HG02623 (cell line): Measurements from ENCODE around the gene DDX3X.

ENCODE experiments used
- ATAC-seq: cut with Tn5 transposase; IDR thresholded peaks from one replicate; pipeline ENCODE4 v1.9.1; 2021; ENCODE audit warnings: moderate library complexity; ENCODE audit not compliant: unreplicated experiment

DDX3X gene

DNA sequence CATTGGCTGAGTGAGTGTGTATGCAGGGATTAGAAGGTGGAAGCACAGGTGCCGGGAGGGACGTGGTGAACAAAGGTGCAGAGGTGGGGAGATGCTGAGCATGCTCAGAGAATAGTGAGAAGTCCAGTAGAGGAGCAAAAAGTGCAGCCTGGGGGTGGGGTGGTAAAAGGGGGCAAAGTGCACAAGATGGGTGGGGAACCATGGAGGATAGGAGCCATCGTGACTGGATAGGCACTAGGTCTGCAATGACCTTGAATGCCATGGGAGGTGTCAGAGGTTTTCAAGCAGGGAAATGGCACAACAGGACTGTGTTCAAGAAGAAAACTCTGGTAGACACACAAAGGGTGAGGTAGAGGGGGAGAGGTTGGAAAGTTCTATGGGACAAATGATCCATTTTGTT is 6.6 kb upstream of the DDX3X start:
- ATAC-seq: no peak

DNA sequence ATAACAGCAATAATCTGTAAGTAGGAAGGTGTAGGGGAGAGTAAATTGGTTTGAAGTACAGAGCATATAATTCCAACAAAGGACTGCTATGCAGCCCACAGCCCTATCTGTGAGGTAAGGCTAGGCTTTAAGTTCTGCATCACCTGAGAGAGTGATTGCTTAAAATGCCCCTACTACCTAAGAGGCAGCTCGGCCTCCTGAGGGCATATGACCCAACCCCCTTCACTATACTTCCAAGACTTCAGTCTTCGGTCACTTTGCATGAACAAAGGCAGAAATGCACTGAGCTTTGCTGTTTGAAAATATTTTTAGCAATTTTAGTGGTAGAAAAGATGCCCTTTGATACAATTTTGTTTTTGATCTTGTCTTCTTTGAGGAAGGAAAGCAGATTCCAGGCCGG is 4.9 kb upstream of the DDX3X start:
- ATAC-seq: no peak

DNA sequence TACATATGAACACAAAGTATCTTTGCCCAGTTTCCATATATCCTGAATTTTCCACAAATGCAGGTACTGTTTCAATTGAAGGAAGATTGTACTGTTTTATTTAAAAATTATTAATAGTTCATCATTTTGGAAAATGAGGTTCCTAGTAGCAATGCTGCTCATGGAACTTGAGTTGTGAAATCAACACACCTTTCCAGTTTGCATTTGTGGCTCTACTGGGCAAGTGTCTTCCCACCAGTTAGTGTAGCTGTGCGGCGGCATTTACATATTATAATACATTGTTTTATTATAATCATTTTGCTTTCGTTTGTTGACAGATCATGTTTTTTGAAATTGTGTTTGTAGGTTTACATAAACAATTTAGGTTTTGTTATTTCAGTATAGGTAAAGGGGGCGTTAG is 2.0 kb upstream of the DDX3X start:
- ATAC-seq: no peak

DNA sequence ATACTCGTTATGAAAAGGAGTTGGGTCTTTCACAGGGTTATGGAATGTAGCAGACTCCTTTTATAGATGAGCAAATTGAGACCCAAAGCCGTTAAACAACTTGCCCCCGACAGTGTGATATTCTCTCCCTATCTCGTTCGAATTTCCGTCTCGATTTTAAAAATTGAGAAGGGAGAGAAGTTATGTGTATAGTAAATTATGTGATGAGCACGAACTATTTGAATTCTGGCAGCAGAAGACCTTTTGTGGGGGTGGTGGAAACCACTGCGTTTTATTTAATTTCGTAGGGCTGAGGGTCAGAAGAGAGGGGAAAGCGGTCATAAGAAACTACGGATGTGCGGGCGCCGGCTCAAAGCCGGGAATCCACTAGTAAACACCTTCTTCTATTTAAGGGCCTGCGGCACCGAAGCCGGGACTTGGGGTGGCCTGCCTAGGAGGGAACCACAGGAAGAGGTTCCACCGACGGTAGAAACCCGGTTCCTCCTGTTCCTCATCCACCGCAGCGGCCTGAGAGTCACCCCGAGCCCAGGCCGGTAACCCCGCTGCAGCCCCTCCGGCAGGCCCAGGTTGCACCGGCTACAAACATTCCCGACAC is 1.5 kb upstream of the DDX3X start:
- peak; percentile 8 for ATAC-seq

DNA sequence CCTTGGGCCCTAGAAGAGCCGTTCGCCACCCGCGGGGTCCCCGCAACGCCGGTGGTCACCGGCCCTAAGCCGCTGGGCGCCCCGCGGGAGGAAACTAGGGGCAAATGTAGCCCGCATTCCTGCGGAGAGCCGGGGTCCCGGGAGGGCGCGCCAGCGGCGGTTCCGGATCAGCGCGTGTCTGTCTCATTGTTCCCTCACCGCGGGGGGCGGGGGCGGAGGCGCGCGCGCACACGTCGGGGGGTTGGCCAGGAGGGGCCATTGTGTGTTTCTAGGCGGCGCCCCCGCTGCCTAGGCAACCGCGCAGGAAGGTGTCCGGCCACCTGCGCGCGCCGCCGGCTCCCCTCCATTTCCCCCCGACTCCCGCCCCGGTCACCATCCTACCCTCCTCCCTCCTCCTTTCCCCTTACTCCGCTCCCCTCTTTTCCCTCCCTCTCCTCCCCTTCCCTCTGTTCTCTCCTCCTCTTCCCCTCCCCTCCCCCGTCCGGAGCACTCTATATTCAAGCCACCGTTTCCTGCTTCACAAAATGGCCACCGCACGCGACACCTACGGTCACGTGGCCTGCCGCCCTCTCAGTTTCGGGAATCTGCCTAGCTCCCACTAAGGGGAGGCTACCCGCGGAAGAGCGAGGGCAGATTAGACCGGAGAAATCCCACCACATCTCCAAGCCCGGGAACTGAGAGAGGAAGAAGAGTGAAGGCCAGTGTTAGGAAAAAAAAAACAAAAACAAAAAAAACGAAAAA is 789 bp upstream of the DDX3X start:
- ATAC-seq: peak; percentile 31

DNA sequence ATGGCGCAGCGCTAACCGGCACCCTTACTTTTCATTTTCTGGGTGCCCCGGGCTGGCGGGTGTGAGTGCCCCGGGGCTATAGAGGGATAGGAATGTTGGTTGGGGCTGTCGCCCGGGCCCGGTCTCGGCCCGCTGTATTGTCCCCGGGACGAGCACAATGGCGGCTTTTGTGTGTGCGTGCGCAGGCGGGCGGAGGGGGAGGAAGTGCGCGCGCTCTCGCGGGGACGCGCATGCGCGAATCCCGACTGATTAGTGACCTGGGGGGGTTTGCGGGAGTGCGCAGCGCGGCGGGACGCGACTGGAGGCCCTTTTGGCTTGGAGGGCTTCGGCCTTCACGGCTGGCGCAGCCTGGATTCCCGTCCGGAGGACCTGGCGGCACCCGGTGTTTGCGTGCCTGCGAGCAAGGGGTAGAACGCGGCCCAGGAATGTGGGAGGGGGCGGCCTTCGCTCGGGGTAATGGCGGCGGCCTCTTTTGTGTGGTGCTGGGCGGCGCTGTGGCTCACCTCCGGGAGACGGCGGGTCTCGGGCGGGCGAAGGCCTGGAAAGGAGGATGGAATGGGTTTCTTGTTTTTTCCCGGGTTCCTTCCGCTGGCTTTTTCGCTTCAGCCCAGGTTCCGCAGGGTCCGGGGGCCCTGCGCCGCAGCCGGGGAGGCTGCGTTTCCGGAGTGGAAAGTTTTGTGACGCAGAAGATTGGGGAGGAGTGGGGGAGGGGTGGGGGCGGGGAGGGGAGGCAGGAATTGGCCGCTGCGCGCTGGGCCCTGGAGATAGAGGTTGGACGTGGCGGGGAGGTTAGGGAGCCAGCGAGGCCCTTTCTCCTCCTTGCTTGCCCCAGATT is 618 bp downstream of the DDX3X start:
- peak; percentile 26 for ATAC-seq

DNA sequence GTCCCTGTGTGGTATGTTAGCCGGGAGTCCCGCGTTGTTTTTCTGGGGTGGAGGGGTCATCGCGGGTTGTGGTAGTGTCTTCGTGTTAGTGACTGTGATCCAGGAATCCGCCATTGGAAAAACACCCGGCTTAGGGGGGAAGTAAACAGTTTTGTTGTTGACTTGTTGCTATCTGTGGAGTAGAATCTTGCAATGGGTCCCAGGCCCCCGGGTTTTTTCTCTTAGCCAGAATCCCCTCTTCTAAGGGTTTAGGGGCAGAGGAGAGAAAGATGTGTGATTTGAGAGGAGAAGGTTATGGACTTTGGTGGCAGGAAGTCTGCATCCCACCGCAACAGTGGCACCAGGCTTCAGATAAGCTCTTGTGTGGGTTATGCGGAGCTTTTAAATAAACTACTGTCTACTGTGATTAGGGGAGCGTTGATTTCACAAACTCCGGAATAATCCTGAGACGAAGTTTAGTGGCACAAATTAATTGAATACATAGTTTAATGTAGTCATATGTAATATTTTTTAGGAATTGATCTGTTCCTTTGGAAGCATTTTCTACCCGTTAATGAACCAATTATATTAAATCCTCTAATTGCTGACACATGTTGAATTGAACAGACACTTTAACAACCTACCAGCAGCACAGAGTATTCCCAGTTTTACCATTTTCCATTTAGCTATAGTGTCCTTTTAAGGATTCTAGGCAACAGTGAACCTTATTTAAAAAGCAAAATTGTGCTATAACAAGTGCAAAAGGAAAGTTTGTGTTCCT is 1.4 kb downstream of the DDX3X start:
- no peak for ATAC-seq

DNA sequence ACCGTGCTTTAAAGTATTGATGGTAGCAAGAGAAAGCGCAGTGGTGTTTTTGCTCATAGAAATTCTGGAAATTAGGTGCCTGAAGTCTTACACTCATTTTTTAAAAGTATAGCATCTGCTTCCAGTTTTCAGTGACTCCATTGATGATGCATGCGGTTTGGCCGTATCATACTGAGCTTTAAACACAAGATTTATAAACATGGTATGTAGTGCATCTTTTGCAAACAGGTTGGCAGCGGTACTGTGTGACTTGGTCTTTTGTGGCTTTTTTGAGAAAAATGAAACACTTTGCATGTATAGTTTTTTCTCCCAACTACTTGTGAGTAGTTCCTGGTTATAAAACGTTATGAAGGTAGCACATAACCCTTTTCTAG is 2.0 kb downstream of the DDX3X start:
- ATAC-seq: no peak

DNA sequence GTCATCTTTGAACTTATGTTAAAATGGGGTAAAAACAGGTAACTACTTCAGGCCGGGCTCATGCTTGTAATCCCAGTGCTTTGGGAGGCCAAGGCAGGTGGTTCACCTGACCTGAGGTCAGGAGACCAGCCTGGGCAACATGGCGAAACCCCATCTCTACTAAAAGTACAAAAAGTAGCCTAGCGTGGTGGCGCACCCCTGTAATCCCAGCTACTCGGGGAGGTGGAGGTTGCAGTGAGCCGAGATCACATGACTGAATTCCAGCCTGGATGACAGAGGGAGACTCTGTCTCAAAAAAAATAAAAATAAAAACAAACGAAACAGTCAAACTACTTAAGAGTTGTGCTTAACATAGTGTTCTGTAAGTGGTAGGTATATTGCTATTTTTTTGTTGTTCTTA is 2.5 kb downstream of the DDX3X start:
- ATAC-seq: no peak

DNA sequence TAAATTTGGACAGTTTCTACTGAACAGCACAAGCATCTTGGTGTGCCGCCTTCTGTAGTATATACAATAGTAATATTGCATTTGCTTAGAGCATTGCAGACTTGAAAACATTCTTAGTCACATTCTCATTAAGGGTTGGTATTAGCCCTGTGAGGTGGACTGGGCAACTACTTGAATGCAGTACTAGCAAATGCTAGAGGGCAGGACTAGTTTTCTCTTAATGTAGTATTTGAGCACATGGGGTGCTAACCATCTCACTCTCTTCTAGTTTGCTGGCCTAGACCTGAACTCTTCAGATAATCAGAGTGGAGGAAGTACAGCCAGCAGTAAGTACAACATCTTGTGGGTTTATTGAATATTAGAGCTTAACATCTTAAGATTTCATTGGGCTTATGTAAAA is 3.2 kb downstream of the DDX3X start:
- ATAC-seq: no peak

DNA sequence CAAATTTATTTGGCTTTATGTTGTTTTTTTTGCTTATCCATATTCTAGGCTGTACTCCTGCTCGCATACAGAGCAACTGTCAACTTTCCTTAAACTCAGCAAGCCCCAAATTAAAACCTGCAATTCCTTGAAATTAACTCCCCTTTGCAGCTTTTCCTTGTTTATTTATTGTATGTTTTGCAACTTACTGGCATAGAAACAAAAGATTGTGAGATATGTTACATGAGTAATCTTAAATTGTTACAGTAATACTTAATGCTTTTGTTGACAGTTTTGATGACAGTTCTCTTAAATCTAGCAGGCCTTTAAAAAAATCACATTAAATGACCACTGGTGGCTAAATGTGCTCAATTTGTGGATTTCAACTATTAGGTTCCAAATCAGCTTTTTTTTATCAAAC is 4.5 kb downstream of the DDX3X start:
- no peak for ATAC-seq

DNA sequence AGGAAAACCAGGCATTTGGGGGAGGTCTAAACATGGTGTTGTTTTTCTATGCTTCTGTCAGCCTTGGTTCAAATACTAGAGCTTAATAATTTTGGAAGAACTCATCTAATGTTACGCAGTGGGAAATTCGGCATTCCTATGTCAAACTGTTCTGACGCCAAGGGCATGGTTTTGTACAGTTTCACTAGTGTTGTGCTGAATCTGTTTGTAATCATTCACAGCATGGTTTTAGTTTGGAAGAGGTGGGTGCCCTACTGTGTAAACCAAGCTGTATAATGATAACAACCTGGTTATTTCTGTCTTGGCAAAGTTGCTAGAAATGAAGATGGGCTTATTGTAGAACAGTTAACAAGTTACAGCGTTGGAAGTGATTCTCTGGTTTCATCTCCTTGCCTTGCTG is 5.2 kb downstream of the DDX3X start:
- no peak for ATAC-seq

DNA sequence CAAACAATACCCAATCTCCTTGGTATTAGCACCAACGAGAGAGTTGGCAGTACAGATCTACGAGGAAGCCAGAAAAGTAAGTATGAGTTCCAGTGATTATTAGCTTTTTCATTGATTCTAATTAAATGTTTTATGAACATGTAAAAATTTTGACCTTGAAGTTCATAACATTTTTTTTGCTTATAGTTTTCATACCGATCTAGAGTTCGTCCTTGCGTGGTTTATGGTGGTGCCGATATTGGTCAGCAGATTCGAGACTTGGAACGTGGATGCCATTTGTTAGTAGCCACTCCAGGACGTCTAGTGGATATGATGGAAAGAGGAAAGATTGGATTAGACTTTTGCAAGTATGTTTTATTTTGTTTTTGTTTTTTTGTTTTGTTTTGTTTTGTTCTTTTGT is 10.1 kb downstream of the DDX3X start:
- ATAC-seq: no peak

DNA sequence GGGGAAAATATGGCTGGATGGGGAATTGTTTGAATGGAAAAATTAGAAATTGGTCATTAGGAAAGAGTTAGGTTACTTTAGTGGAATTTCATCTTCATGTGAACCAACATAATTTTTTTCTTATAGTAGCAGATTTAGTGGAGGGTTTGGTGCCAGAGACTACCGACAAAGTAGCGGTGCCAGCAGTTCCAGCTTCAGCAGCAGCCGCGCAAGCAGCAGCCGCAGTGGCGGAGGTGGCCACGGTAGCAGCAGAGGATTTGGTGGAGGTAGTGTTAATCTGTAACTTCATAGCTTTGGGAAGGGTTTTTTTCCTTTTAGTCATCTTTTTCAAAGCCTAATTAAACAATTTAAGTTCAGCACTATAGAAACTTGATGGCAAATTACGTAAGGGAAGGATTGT is 13.2 kb downstream of the DDX3X start:
- no peak for ATAC-seq

DNA sequence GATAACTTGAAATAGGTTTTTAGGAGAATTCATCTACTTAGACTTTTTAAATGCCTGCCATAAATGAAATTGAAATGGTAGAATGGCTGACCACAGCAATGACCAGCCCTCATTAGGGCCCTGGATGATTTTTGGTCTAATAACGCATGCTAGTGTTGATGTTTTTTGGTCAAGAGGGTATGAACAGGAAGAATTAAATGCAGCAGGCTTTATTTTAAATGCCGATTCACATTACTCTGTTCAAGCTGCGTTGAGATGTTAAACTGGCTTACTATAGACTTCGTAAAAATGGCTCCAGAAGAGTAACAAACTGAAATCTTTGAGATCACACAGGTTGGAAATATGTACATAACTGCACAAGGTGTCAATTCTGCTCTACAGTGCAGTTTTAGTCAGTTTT is 14.6 kb downstream of the DDX3X start:
- ATAC-seq: no peak

DNA sequence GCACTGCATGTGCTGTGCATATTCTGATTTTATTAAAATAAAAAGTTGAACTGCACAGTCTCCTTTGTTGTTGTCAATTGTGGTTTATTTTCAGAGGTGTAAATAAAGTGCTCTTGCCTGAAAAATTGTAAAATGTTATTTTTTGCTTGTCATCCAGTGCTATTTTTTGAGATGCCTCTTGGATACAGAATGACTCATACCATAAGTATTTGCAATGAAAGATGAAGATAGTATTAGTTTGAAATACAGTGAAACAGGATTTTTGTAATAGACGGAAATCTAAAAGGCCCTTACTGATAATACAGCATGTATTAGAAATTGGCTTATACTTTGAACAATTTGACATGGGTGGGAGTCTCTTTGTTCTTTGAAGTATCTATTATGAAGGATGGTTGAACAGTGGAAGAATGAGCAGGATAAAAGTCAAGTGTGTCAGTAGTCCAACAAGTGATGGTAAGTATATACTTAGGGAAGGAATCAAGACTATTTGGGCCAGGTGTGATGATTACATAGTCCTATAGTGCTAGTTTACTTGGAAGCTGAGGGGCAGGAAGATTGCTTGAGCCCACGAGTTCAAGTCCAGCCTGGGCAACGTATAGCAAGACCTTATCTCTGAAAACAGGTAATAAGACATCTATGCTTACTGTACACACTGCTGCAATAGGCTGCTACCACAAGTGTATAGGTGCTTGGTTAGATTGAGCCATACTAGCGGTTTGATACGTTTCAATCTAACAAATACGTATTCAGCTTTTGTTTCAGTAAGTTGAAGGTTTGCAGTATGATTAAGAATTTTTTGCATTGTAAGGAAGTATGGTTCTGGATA is 16.4 kb downstream of the DDX3X start:
- no peak for ATAC-seq

DNA sequence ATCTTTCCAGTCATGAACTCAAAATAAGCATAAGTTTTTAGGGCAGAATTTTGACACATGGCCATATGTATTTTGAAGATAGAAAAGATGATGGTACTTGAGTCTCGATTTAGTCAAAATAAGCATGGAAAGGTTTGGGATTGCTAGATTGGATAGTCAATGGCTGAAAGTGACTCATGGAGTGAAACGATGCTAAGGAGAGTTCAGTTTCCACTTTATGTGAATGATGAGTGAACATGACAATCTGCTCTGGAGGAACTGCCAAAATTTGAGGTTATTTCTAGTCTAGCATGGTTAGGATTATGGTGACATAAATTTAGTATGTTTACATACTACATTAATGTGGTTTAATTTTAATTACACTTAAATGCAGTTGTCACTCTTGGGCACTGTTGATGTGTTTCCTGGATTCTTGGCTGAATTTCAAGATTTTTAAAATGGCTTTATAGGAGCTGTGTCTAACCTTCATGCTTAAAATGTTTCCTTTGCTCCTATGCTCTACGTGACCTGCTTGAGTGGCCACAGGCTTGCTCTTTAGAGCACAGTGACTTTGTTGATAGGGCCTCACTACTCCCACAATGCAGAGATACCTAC is 17.1 kb downstream of the DDX3X start:
- no peak for ATAC-seq

DNA sequence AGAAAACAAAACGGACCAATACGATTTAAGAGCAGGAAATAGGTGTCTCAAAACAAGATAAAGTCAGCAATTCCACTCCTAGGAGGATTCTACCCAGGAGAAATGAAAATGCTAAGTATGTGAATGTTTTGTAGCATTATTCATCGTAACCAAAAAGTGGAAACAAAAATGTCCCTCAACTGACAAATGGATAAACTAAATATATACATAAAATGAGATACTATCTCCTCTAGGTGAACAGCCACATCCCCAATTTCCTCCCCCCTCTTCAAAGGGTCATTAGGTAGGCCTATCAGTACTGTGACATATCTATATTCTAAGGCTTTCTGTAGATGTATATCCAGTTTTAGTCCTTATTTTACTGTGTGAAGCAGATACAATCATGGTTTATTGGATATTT is 18.0 kb downstream of the DDX3X start:
- no peak for ATAC-seq

DNA sequence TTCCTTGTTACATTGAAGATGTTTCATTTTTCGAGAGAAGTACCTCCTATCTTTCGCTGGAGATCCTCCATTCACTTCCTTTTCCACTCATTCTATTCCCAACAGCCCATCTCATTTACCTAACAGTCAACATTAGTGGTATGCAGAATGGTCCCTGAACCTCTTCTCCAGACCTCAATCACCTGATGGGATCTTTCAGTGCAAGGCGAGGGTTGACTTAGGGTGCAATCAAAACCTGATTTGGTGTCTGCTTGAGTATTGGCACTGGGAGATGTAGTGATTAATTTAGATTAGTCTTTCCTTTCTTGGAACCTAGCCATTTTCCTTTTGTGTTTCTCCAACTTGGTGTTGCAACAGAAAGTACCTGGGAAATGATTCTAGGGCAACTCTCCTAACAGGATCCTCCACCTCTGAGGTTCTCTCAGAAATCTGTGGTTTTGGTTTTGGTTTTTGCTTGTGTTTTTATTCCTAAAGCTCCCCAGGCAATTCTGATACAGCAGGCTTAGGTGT is 18.4 kb downstream of the DDX3X start:
- ATAC-seq: no peak

DNA sequence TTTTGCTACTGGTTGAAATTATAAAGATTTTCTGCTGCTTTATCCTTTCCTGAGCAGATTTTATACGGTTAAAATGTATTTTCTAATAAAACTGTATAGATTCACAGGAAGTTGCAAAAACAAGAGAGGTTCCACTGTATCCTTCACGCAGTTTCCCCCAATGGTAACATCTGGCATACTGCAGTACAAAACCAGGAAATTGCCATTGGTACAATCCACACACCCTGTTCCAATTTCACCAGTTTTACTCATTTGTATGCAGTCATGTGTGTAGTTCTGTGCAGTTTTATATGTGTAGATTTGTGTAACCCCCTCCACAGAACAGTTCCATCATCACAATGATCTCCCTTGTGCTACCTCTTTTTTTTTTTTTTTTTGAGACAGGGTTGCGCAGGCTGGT is 20.0 kb downstream of the DDX3X start:
- no peak for ATAC-seq
